ENCODE results near the gene ATG12.
A peak's percentile ranks its signal among the peaks of the same experiment; 100 is the strongest.
"Not testable (repeated sequence)": the region's sequence is repeated elsewhere in the genome, so short reads cannot be mapped to it uniquely, and the experiment has no call there.

Gene ATG12

DNA sequence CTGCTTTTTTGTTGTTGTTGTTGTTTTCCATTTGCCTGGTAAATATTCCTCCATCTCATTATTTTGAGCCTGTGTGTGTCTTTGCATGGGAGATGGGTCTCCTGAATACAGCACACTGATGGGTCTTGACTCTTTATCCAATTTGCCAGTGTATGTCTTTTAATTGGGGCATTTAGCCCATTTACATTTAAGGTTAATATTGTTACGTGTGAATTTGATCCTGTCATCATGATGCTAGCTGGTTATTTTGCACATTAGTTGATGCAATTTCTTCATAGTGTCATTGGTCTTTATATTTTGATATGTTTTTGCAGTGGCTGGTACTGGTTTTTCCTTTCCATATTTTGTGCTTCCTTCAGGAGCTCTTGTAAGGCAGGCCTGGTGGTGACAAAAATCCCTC, 16.4 kb downstream of the ATG12 start:
- not testable (repeated sequence) for H3K4me3 Mint-ChIP-seq; H3K4me1 Mint-ChIP-seq (ENCODE audit: low read depth); H3K27ac Mint-ChIP-seq; H3K9me3 Mint-ChIP-seq
- Mint-ChIP-seq H3K27me3 (peaks cover 32% of the 10 kb centered on the region), H3K36me3 (ENCODE audit: low read depth) (peaks cover 34% of the 10 kb centered on the region)

GRCh38 chr5:115820846-115821245, 20.5 kb downstream of the ATG12 start:
- no peaks in the 10 kb centered on the region for H3K9me3 Mint-ChIP-seq
- H3K36me3 Mint-ChIP-seq (ENCODE audit: low read depth): no peaks in the 10 kb centered on the region
- no peak overlapping the region for H3K27ac Mint-ChIP-seq
- H3K27me3 Mint-ChIP-seq: peaks cover 69% of the 10 kb centered on the region
- H3K4me1 Mint-ChIP-seq (ENCODE audit: low read depth): peaks cover 6% of the 10 kb centered on the region
- no peak overlapping the region for H3K4me3 Mint-ChIP-seq

DNA sequence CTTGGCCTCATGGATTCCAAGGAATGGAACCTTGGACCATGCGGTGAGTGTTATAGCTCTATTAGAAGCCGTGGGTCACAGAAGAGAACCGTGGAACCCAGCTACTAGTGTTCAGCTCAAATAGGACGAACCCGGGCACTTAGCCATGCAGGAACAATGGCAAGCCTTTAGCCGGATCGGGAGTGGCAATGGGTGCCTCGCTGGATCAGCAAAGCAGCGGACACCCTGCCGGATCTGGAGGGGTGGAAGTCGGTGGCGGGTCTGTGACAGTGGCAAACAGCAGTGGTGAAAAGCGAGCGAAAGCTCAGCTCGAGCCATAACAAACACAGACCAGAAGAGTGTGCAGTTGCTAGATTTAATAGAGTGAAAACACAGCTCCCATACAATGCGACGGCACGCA, 22.5 kb downstream of the ATG12 start:
- Mint-ChIP-seq H3K27ac (no peak overlapping the region), H3K27me3 (peaks cover 84% of the 10 kb centered on the region), H3K9me3 (no peaks in the 10 kb centered on the region), H3K4me3 (no peak overlapping the region), H3K4me1 (ENCODE audit: low read depth) (peaks cover 25% of the 10 kb centered on the region), H3K36me3 (ENCODE audit: low read depth) (no peaks in the 10 kb centered on the region)

DNA sequence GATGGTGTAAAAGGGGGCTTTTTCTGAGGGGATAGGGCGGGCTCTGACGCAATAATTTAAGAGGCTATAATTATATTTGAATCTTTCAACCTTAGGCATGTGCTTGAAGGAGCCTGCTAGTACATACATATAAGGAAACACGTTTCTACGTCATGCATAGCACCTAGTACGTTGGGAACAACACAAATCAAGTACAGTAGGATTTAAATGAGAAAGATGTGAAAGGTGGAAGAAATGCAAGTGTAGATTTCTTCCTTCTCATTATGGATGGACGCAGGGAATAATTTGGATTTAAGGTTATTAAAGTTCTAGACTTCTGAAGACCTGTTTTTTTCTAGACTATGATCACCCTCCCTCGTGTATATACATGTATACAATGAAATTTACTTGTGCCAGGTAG, 24.0 kb downstream of the ATG12 start:
- Mint-ChIP-seq H3K9me3 (no peaks in the 10 kb centered on the region), H3K36me3 (ENCODE audit: low read depth) (no peaks in the 10 kb centered on the region), H3K4me1 (ENCODE audit: low read depth) (peaks cover 28% of the 10 kb centered on the region), H3K27me3 (peaks cover 89% of the 10 kb centered on the region), H3K27ac (no peak overlapping the region), H3K4me3 (no peak overlapping the region)

DNA sequence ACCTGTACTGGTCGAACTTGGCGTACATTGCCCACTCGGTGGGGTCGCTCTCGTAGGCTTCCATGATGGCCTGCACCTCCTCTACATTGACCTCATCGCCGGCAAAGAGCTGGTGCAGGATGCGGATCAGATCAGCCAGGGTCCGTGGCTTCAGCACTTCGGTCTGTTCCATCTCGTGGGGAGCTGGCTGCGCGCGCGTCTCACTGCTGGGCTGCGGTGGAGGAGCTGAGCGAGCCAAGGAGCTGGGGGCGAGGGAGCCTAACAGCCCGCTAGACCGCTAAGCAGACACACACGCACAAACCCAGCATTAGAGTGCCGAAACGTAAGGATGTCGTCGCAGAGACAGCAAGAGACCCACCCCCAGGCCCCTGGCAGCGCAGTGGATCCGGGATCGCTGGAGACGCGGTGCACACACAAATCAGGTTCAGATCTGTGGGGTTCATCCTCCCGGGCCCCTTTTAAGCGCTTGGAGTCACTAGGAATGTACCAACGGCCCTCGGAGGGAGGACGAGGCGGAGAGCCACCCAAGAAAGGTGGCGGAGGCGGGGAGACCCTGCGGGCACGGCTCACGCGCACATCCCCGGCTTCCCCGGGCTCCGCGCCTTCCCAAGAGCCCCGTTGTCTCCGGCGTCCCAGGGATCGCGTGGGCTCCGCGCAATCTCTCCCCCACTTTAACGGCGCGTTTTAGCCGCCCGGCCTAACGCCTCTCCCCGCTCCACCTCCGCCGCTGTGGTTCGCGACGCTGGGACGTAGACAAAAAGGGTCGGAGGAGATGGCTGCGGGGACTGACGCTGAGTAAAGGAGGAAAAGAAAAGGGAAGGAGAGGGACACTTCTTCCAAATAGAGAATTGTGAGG, 24.9 kb downstream of the ATG12 start, which contains the start of gene CDO1:
TSS of gene CDO1 (minus strand) at position 434 of the 856 bp plus-strand sequence. CDS start at position 172, 262 bp downstream.
- peaks cover 91% of the 10 kb centered on the region for H3K27me3 Mint-ChIP-seq
- no peaks in the 10 kb centered on the region for H3K36me3 Mint-ChIP-seq (ENCODE audit: low read depth)
- H3K4me1 Mint-ChIP-seq (ENCODE audit: low read depth): peaks cover 30% of the 10 kb centered on the region
- H3K9me3 Mint-ChIP-seq: no peaks in the 10 kb centered on the region
- peak within 1 kb of the TSS; percentile 82 for H3K4me3 Mint-ChIP-seq
- H3K27ac Mint-ChIP-seq: no peak within 1 kb of the TSS

- no peaks in the 10 kb centered on the region for H3K9me3 Mint-ChIP-seq
- H3K4me1 Mint-ChIP-seq (ENCODE audit: low read depth): peaks cover 37% of the 10 kb centered on the region
- H3K36me3 Mint-ChIP-seq (ENCODE audit: low read depth): no peaks in the 10 kb centered on the region
- H3K27ac Mint-ChIP-seq: no peak overlapping the region
- peaks cover 94% of the 10 kb centered on the region for H3K27me3 Mint-ChIP-seq
- H3K4me3 Mint-ChIP-seq: peak overlapping the region; percentile 82
Observed at GRCh38 chr5:115815693-115816225, 25.6 kb downstream of the ATG12 start.

DNA sequence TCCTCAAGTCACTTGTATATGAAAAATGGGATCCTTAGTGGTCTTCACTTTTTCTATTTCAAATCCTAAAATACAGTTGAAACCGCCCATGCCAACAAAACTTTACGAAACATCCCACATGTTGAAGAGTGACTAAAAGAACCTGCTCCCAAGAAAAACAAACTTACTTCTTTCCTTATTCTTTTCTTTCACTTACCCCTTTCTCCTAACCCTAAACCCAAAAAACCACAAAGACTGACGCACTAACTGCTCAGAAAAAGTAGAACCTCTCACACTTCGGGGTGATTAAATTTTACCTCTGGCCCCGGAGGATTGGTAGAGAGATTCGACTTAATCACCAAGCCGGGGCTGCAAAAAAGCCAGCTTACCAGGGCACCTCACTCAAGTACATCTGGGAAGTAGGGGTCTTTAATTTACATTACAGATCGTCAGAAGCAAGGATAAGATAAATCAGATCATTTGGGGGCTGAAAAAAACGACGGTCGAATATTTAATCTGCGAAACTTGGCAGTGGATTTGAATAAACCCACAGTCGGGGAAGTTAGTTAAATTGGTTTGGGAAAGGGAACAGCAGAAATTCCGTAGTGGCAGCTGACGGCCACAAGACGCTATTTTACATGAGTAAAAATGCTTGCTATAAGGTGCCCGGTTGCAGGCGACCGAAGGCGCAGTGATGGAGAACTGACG, 26.2 kb downstream of the ATG12 start:
- Mint-ChIP-seq H3K4me3 (peak overlapping the region; percentile 74), H3K27me3 (peaks cover 92% of the 10 kb centered on the region), H3K36me3 (ENCODE audit: low read depth) (no peaks in the 10 kb centered on the region), H3K4me1 (ENCODE audit: low read depth) (peaks cover 40% of the 10 kb centered on the region), H3K27ac (no peak overlapping the region), H3K9me3 (no peaks in the 10 kb centered on the region)

- Mint-ChIP-seq H3K4me1 (ENCODE audit: low read depth) (peaks cover 40% of the 10 kb centered on the region), H3K4me3 (no peak overlapping the region), H3K27ac (no peak overlapping the region), H3K36me3 (ENCODE audit: low read depth) (no peaks in the 10 kb centered on the region), H3K27me3 (peaks cover 82% of the 10 kb centered on the region), H3K9me3 (no peaks in the 10 kb centered on the region)
Observed at GRCh38 chr5:115813719-115814118, 27.6 kb downstream of the ATG12 start.

DNA sequence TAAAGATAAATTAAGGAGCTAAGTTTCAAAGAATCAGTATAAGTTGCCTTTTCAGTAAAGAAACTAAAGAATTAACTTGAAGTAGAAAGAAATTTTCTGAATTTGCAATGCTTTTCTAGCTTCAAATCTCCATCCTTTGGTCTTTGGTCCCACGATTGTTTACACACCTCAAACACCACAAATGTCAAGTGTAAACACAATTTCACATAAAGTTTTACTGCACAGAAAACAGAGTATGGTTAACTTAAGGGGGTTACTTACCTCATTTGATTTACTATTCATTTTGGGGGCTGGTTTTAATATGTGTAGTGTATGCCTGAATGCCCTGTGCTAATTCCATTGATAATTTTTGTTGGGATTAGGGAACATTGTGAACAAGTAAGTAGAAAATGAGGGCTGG, 29.0 kb downstream of the ATG12 start:
- Mint-ChIP-seq H3K36me3 (ENCODE audit: low read depth) (no peaks in the 10 kb centered on the region), H3K27ac (no peak overlapping the region), H3K4me1 (ENCODE audit: low read depth) (peaks cover 44% of the 10 kb centered on the region), H3K27me3 (peaks cover 72% of the 10 kb centered on the region), H3K9me3 (no peaks in the 10 kb centered on the region), H3K4me3 (no peak overlapping the region)

- Mint-ChIP-seq H3K27ac (no peak overlapping the region), H3K4me1 (ENCODE audit: low read depth) (peaks cover 46% of the 10 kb centered on the region), H3K36me3 (ENCODE audit: low read depth) (no peaks in the 10 kb centered on the region), H3K9me3 (no peaks in the 10 kb centered on the region), H3K27me3 (peaks cover 67% of the 10 kb centered on the region), H3K4me3 (no peak overlapping the region)
Observed at GRCh38 chr5:115811406-115811805, 30.0 kb downstream of the ATG12 start.

- H3K4me1 Mint-ChIP-seq (ENCODE audit: low read depth): peaks cover 42% of the 10 kb centered on the region
- no peak overlapping the region for H3K27ac Mint-ChIP-seq
- H3K36me3 Mint-ChIP-seq (ENCODE audit: low read depth): no peaks in the 10 kb centered on the region
- H3K9me3 Mint-ChIP-seq: no peaks in the 10 kb centered on the region
- H3K27me3 Mint-ChIP-seq: peaks cover 62% of the 10 kb centered on the region
- H3K4me3 Mint-ChIP-seq: no peak overlapping the region
Observed at GRCh38 chr5:115810761-115811160, 30.6 kb downstream of the ATG12 start.

- H3K27ac Mint-ChIP-seq: no peak overlapping the region
- no peaks in the 10 kb centered on the region for H3K9me3 Mint-ChIP-seq
- peaks cover 34% of the 10 kb centered on the region for H3K4me1 Mint-ChIP-seq (ENCODE audit: low read depth)
- H3K27me3 Mint-ChIP-seq: peaks cover 56% of the 10 kb centered on the region
- H3K4me3 Mint-ChIP-seq: no peak overlapping the region
- no peaks in the 10 kb centered on the region for H3K36me3 Mint-ChIP-seq (ENCODE audit: low read depth)
Observed at GRCh38 chr5:115809946-115810345, 31.4 kb downstream of the ATG12 start.

DNA sequence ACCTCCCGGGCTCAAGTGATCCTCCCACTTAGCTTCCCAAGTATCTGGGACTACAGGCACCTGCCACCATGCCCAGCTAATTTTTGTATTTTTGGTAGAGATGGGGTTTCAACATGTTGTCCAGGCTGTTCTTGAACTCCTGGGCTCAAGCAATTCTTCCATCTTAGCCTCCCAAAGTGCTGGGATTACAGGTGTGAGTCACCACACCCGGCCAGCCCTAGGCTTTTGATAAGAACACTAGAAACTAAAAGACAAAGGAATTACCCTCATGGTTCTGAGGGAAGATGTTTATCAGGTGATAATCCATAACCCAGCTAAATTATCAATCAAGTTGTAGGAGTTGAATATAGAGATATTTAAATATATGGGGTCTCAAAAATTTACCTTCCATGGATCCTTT, 33.3 kb downstream of the ATG12 start:
- H3K36me3 Mint-ChIP-seq (ENCODE audit: low read depth); H3K27ac Mint-ChIP-seq; H3K4me3 Mint-ChIP-seq; H3K9me3 Mint-ChIP-seq: not testable (repeated sequence)
- peaks cover 19% of the 10 kb centered on the region for H3K4me1 Mint-ChIP-seq (ENCODE audit: low read depth)
- peaks cover 43% of the 10 kb centered on the region for H3K27me3 Mint-ChIP-seq

- H3K27ac Mint-ChIP-seq: no peak overlapping the region
- H3K9me3 Mint-ChIP-seq: no peaks in the 10 kb centered on the region
- H3K27me3 Mint-ChIP-seq: peaks cover 39% of the 10 kb centered on the region
- H3K4me3 Mint-ChIP-seq: no peak overlapping the region
- peaks cover 19% of the 10 kb centered on the region for H3K4me1 Mint-ChIP-seq (ENCODE audit: low read depth)
- H3K36me3 Mint-ChIP-seq (ENCODE audit: low read depth): no peaks in the 10 kb centered on the region
Observed at GRCh38 chr5:115807654-115808052, 33.7 kb downstream of the ATG12 start.

DNA sequence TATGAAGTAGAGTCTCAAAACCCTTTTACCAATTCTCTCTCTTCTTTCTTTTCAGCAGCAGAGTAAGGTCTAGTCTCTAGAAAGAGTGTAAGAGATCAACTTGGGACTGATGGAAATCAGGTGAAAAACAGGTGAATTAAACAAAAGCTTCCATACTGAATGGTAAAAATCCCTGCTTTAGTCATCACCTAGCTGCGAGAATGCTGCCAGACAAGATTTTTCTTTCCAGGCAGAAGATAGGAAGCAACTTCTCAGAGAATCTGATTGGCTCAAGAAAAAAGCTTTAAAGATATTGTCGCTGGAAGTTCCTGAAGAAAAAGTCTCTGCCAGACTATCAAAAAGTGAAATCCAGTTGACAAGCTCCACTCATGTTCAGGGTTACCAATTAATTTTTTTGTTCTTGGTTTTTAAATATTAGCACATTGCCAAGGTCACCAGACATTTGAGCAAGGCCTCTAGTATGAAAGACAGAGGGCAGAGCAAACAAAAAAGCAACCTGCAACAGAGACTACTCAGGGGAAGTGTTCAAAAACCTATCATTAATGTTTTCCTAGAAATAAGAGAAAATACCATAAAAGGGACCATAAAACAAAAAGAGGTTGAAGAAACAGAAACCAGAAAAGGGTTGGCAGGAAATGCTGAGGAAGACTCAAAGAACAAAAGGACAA, 34.2 kb downstream of the ATG12 start:
- no peaks in the 10 kb centered on the region for H3K36me3 Mint-ChIP-seq (ENCODE audit: low read depth)
- H3K27me3 Mint-ChIP-seq: peaks cover 36% of the 10 kb centered on the region
- H3K9me3 Mint-ChIP-seq: no peaks in the 10 kb centered on the region
- H3K4me1 Mint-ChIP-seq (ENCODE audit: low read depth): peaks cover 19% of the 10 kb centered on the region
- no peak overlapping the region for H3K27ac Mint-ChIP-seq
- no peak overlapping the region for H3K4me3 Mint-ChIP-seq
